Epithelial cell of prostate (primary cell): ENCODE results near the gene NEDD4L.
"Not testable (repeated sequence)": the region's sequence is repeated elsewhere in the genome, so short reads cannot be mapped to it uniquely, and the experiment has no call there.

ENCODE experiments used
- DNase-seq: peaks from one replicate; pipeline ENCODE4 v3.0.0-alpha.2; 2011; ENCODE audit warnings: low read depth, low spot score
- H3K27ac ChIP-seq: fragments of 450-650 bp; 2 replicates; pipeline ENCODE4 v1.5.1; 2017; ENCODE audit warnings: mild to moderate bottlenecking

The NEDD4L gene

DNA sequence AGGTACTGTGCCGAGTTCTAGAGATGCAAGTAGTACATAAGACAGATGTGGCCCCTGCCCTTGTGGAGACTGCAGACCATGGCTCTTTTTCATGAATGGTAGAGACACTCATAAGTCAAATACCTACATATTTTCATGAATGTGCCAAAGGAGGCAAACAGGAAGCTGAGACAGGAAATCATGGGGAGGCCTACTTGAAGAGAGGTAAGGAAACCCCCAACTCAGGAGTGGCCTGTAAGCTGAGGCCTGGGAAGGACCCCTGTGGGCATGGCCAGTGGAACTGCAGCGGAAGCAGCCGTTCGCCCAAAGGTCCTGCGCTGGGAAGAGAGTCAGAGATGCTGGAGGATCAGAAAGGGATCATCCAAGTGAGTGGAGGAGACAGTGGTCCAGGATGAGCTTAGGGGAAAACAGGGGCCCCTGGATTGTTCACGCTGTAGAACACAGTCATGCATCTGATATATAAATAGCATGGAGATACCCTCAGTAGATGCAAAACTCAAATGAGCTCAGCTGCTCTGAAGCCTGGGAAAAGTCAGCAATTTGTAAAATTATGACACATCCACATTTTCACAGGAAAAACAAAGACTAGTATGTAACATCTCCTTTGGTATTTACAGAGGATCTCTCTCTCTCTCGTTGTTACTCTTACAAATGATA, 228.9 kb downstream of the NEDD4L start:
- no peak overlapping the region for H3K27ac ChIP-seq
- no peak for DNase-seq

- H3K27ac ChIP-seq = no peak overlapping the region
- no peak for DNase-seq
Observed at GRCh38 chr18:58275176-58275575, 231.2 kb downstream of the NEDD4L start.

DNA sequence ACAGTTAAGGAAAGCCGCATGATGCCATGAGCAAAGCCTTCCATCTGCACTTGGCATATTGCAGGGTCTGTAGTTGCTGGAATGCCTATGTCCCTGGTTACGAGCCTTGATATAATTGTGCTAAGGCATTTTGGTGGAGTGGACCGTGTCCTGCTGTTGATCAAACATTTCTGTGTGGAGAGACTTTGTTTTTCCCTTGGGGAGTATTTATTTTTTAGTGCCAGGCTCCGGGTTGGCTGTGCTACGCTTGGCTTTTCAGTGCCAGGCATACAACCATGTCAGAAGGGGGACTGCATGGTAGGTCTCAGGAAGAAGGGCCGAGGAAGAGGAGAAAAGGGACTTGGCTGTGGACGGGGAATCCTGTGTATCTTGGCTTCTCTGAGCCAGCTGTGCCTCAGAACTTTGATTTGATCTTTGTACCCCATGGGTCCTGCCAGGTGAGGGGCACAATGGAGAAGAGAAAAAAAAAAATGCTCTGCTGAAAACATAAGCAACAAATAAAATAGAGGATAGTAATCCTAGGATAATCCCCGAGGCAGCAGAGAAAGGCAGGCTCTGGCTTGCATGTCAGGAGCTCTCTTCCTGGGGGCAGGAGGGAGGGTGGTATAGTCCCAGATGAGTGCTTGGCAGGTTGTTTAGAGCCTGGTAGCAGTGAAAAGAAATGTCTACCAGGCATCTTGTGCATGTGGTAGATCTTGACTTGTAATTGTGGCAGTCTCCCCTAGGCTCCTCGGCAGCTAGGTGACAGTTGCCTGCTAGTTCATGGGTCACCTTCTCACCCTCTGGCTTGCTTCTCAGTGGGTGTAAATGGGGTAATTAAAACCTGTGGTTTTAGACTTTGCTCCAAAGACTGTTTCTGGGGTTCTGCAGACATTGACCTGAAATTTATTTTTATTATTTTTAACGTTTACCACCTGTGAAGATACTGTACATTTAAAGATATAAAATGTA, 233.0 kb downstream of the NEDD4L start:
- DNase-seq = no peak
- peak overlapping the region; percentile 2 for H3K27ac ChIP-seq

DNA sequence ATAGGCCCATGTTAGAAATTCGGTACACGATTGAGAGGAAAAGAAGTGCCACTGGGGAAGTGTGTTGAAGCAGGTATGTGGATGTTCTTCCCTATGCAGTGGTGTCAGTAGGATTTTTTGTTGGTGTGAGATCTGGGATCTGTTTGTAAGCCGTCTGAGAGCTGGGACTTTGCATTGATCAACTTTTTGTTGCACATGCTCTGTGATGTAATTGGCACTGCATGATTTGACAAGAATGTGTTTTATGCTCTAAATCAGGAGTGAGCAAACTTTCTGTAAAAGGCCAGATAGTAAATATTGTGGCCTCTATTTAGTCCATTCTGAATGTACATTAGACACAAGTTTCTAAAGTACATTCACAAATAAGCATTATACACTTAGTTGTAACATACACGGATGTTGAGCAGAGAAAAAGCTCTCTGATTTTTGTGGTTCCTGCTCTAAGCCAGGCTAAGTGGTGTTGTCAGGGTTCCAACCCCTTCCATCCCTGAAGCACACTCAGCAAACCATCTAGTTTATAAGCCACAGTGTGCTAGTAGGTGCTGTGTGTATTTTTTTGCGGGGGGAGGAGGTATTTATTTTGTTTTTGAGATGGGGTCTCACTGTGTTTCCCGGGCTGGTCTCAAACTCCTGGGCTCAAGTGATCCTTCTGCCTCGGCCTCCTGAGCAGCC, 235.6 kb downstream of the NEDD4L start:
- H3K27ac ChIP-seq = no peak overlapping the region
- no peak for DNase-seq

DNA sequence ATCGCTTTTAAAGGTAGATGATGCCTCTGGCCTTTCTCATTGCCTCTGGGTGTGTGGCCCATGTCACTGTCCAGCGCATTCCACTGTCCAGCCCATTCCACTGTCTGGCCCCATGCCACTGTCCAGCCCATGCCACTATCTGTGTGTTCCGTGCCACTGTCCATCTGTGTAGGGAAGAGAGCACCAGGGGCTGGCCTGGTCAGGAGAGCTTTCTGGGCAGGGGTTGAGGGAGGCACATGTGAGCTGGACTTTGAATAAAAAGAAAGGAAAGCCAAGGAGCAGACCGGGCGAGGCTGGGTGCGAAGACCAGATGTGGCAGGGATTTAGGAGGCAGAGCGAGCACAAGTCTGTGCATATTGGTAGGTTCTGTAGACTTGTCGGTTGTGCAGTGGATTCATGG, 236.2 kb downstream of the NEDD4L start:
- no peak for DNase-seq
- no peak overlapping the region for H3K27ac ChIP-seq

- DNase-seq, H3K27ac ChIP-seq: not testable (repeated sequence)
Observed at GRCh38 chr18:58282872-58283271, 238.8 kb downstream of the NEDD4L start.

- peak overlapping the region; percentile 62 for H3K27ac ChIP-seq
Observed at GRCh38 chr18:58284699-58285448, 240.8 kb downstream of the NEDD4L start.

DNA sequence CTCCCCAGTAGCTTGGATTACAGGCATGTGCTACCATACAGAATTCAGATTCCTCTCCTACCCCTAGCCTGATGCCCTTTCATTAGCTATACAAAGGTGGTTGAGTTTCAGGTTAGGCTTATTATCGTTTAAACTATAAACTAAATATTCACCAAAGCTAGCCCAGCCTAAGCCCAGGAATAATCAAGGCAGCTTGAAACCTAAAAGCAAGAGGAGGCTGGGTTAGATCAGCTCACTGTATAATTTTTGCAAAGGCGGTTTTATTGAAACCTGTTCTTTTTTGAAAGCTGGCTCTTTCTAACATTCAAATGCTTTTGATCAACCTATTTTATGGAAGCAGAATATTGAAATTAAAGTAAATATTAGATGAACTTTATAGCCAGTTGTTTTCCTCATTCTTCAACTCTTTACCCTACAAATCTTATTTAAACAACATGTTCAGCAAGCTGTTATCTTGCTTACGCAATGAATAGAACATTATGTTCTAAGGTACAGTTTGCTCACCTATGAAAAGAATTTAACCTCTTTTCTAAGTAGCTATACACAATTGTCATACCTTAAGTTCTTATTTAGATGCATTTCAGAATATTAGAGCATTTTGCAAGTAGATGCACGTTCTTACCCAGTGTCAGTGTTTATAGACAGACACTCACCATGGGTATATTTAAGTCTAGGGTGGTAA, 241.6 kb downstream of the NEDD4L start:
- H3K27ac ChIP-seq = peak overlapping the region; percentile 62
- no peak for DNase-seq

More at GRCh38 chr18:58284699-58285448, 240.8 kb downstream of the NEDD4L start:
- DNase-seq = no peak

DNA sequence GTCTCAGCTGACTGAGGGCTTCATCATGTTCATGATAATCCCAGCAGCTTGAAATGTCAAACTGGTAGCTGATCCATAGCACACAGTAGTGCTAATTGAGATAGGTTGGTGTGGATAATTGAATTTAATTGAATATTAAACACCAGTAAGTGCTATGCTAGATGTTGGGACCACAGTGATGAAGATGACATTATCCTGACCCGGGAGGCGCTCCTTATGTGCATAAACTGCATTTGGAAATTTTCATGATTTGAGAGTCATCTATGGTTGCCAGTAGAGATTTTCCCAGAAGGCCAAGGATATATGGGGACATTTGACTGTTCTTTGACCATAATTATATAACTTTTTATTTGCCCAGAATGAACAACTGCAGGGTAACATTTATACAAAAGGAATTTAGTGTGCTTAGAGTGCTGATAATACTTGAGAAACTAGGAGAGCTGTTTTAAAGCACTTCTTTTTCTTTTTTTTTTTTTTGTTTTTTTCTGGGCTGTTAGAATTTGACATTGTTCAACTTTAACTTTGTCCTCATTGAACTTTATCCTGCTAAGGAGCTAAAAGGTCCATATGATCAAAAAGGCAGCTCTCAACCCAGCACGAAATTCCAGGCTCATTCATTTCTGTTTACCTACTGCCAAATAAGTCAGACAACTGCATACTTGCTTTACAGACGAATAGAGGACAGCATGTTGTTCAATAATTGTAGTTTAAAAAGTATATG, 242.8 kb downstream of the NEDD4L start:
- peak overlapping the region; percentile 62 for H3K27ac ChIP-seq
- DNase-seq = no peak

DNA sequence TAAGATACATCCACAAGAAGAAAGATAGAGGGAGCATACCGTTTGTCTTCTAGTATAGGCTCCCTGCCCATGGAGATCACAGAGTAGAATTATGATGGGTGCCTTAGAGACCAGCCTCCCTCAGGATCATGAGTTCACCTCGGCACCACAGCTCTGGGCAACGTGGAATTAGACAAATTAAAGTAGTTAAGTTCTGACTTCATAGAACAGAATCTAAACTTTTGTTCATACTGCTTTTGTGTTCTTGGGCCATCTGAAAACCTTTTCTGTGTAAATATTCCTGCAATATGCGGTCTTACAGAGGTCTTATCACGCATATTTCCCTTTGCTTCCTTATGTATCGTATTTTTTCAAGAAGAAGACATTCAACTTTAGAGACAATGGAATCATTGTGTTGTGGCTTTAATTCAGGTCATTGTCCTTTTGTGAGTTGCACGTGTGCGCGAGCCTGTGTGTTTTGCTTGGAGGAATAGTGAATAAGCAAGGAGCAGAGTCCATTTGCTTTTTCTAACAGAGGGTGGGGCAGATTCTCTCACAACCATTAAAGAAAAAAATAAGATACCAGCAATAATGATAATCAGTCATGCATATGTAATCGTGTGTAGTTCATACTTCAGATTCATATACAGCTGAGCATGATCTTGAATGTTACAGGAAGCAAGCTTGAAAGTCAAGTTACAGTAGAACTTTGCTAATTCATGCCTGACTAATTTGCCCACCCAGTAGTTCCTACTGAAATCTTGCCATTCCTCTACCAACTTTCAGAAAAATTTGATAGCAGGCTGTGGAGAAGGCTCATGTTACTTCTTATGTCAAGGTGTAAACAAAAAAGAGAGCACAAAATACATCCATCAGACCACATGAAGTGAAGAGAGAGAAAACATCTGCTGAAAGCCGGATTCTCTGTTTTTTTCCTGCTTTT, 243.6 kb downstream of the NEDD4L start:
- H3K27ac ChIP-seq = peak overlapping the region; percentile 62

DNA sequence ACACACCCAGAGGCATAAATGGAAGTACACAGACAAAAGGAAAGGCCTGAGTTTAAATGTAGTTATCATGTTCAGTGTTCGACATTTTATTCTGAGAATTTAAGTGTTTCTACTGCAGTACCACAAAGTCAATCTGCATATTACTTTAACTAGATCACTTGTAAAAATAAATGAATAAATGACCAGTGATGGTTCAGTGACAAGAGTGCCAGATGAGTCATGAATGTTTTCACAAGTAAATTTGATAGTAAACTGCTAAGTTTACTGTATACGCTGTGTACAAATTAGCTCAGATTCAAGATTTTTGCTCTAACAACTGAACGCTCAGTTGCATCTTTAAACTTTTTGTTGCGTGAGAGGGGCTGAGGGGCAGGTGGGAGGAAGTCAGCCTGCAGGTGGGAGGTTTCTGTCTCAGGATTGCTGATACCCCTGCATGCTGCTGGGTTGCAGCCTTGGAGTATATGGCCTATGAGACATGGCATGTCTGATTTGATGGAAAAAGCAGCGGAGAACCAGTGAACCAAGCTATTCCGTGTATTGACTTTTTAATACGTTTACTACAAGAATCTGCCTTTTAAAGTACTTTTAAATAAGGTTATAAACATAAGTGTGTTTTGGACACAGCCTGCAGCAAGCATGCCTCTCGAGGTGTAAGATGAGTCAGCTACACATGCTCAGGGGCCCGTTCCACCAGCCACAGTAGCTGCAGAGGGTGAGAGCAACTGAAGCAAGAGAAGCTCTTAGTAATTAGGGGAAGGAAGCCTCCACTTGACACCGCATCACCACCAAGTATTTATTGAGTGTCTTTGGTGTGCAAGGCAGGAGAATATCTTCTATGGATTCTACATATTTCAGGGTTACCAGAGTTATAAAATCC, 245.1 kb downstream of the NEDD4L start:
- peak overlapping the region; percentile 62 for H3K27ac ChIP-seq
- no peak for DNase-seq

More for the DNA sequence above, 243.6 kb downstream of the NEDD4L start:
- DNase-seq = no peak

- peak overlapping the region; percentile 62 for H3K27ac ChIP-seq
- no peak for DNase-seq
Observed at GRCh38 chr18:58290116-58290695, 246.2 kb downstream of the NEDD4L start.

GRCh38 chr18:58291131-58291530, 247.1 kb downstream of the NEDD4L start:
- no peak overlapping the region for H3K27ac ChIP-seq

DNA sequence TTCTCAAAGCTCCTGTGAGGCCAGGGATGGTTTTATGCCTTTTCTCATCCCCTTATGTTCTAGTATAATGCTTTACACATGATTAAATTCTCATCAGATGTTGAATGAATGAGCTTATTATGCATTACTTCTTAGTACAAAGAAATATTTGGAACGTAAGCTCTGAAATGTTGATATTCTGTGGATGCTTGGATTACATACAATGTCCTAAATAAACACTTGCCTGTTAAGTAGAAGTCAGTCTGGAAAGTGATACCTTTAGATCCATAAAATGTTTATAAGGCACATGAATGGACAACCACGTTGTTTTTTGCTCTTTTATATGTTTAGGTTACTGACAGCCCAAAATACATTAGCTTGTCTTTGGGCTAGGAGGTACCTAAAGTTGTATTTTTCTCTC, 248.6 kb downstream of the NEDD4L start:
- H3K27ac ChIP-seq = no peak overlapping the region
- DNase-seq = no peak

More at GRCh38 chr18:58291131-58291530, 247.1 kb downstream of the NEDD4L start:
- DNase-seq = no peak

- DNase-seq = no peak
- no peak overlapping the region for H3K27ac ChIP-seq
Observed at GRCh38 chr18:58297198-58297597, 253.2 kb downstream of the NEDD4L start.

- no peak overlapping the region for H3K27ac ChIP-seq
- no peak for DNase-seq
Observed at GRCh38 chr18:58298251-58299134, 254.5 kb downstream of the NEDD4L start.
